Measurements from ENCODE around the gene TMEM179.

- no peak for TF ChIP-seq CTCF (IDR thresholded peaks at IDR 0.05; ENCODE audit: low read depth, low read length)
- no peak for TF ChIP-seq POLR2A (IDR thresholded peaks at IDR 0.05; ENCODE audit: extremely low read depth, insufficient read length)
Measured at GRCh38 chr14:104576970-104577332, 27.6 kb downstream of the TMEM179 start.
